K562 treated with DMSO at 1 percent for 48 hours (cell line): ENCODE data around the gene SCYGR6. TPM values are rescaled to one million over a fixed set of nuclear protein-coding genes. Genes with fewer than 3 reads are reported as not detected.

ENCODE experiments used
- total RNA-seq: library from RNA; unstranded; fragments of 300-600 nt; gene quantifications from 2 replicates; pipeline ENCODE4 v1.2.3, GENCODE V29; 2022; ENCODE audit warnings: low replicate concordance; ENCODE audit errors: extremely low read depth

SCYGR6 gene, protein sequence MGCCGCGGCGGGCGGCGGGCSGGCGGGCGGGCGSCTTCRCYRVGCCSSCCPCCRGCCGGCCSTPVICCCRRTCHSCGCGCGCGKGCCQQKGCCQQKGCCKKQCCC
- not detected in 2 replicates for total RNA-seq

DNA sequence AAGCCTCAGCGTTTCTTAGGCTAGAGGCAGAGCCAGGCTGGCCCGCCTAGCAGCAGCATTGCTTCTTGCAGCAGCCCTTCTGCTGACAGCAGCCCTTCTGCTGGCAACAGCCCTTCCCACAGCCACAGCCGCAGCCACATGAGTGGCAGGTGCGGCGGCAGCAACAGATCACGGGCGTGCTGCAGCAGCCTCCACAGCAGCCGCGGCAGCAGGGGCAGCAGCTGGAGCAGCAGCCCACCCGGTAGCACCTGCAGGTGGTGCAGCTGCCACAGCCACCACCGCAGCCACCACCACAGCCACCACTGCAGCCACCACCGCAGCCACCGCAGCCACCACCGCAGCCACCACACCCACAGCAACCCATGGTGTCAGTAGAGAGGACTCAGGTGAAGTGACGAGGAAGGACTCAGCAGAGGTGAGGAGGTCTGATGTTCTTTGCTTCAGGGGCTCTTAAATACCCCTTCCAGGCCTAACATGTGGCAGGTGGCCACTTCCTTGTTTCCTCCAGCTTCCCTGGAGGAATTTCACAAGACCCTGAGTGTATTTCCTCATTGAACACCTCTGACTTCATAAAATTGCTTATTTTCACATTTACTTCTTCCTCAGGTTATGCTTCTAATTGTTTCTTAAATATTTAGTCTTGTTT is at the start of gene SCYGR6:
Gene SCYGR6 (minus strand): TSS at position 364 of the 646 bp plus-strand sequence. CDS start 0 bp downstream, at position 364.

DNA sequence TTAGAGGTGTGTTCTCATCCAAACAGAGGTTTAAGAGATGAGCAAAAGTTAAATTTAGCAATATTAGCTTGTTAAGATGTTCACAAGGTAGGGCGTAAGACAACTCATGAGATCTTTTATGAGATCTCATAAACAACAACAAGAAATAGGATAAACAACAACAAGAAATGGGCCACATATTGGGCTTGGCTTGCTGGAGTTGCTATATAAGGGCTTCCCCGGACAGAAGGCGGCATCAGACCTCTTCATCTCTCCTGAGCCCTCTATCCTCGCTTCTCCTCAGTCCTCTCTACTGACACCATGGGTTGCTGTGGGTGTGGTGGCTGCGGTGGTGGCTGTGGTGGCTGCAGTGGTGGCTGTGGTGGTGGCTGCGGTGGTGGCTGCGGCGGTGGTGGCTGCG is 21.0 kb upstream of the SCYGR6 start, which contains the start of gene SCYGR8:
Gene SCYGR8 (plus strand): TSS at position 301 of the 400 bp plus-strand sequence. CDS start 0 bp downstream, at position 301.

DNA sequence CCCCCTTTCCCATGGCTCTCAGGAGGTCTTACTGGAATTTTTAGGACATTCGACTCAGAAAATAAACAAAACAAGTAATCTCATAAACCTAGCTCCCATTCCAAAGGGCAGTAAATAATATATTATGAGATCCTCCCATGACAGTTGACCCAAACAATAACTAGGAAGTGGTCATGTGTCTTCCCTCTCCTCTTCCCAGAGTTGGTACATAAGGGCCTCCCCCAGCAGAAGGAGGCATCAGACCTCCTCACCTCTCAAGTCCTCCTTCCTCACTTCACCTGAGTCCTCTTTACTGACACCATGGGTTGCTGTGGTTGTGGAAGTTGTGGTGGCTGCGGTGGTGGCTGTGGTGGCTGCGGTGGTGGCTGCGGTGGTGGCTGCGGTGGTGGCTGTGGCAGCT is 3.5 kb upstream of the SCYGR6 start, which contains the start of gene SCYGR7:
Gene SCYGR7 (plus strand): TSS at position 301 of the 400 bp plus-strand sequence. CDS start 0 bp downstream, at position 301.

DNA sequence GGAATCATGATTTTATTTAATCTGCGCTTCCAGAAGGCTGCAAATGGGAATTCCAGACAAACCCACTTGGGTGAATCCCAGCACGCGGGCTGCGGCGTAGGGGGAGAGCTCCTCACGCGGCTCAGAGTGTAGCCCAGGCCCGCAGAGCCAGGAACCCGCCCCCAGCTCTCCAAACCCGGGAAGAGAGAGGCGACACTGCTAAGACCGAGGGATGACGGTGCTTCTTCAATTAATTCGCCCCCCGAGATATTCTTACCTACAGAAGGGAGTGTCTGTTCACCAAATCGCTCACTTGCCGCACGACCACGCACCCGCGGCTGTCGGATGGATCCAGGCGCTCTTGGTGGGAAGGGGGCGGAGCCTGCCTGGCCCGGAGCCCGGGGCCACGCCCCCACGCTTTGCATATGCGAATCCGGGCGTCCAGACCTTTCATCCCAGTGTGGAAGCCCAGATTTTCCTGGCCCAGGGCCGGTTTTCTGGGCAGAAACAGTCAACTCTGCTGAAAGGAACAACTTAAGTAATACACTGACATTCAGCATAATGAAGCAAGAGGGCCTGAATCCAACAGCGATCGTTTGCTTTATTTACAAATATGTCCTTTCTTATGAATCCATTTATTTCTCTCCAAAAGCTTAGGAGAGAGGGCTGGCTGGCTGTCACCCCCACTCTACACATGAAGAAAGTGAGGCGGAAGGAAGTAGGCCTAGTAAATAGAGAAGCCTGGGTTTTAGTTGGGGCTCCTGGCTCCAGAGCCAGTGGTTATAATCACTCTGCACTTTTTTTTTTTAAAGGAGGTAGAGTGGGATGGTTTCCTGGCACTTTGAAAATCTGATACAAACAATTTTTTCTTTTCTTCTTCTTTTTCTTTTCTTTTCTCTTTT is 6.6 kb downstream of the SCYGR6 start, which contains the start of gene SLC19A3:
Gene SLC19A3 (minus strand): TSS at position 342 of the 881 bp plus-strand sequence. CDS start 15,710 bp downstream, outside the sequence.

Other genes with a start within 250 kb of the SCYGR6 start
- gene SCYGR2, start 125.9 kb downstream of the SCYGR6 start, total RNA-seq = not detected in 2 replicates
- not detected in 2 replicates for gene SCYGR3, start 109.9 kb downstream of the SCYGR6 start, total RNA-seq
- not detected in 2 replicates for gene SCYGR4, start 107.3 kb downstream of the SCYGR6 start, total RNA-seq
- gene SCYGR5, start 58.0 kb downstream of the SCYGR6 start, total RNA-seq = not detected in 2 replicates
- not detected in 2 replicates for gene SLC19A3, start 6.7 kb downstream of the SCYGR6 start, total RNA-seq
- gene SCYGR7, start 3.6 kb upstream of the SCYGR6 start, total RNA-seq = not detected in 2 replicates
- gene SCYGR8, start 21.1 kb upstream of the SCYGR6 start, total RNA-seq = not detected in 2 replicates
- gene CCL20, start 89.1 kb upstream of the SCYGR6 start, total RNA-seq = not detected in 2 replicates
- not detected in 2 replicates for gene DAW1, start 146.9 kb upstream of the SCYGR6 start, total RNA-seq